H9 (cell line): ENCODE data around the gene RNF141. TPM values are rescaled to one million over a fixed set of nuclear protein-coding genes. Genes with fewer than 3 reads are reported as not detected.

ENCODE experiments used
- DNase-seq: peaks from one replicate; pipeline ENCODE4 v3.0.0-alpha.2; 2017
- H2AFZ ChIP-seq: one replicate; pipeline ENCODE4 v1.6.1; 2013; ENCODE audit warnings: mild to moderate bottlenecking, low read length, control low read depth, moderate library complexity
- H2AK5ac ChIP-seq: 2 replicates; pipeline ENCODE4 v1.6.1; 2013; ENCODE audit warnings: low read length, control low read depth, mixed read lengths; ENCODE audit not compliant: insufficient read length
- H2BK120ac ChIP-seq: one replicate; pipeline ENCODE4 v1.6.1; 2013; ENCODE audit warnings: low read depth, mild to moderate bottlenecking, low read length, control low read depth, inconsistent platforms; ENCODE audit not compliant: poor library complexity, severe bottlenecking
- H2BK12ac ChIP-seq: 2 replicates; pipeline ENCODE4 v1.6.1; 2013; ENCODE audit warnings: low read length, control low read depth, mixed read lengths, low read depth; ENCODE audit not compliant: insufficient read length
- H2BK15ac ChIP-seq: 2 replicates; pipeline ENCODE4 v1.6.1; 2013; ENCODE audit warnings: low read depth, low read length, control low read depth
- H2BK20ac ChIP-seq: one replicate; pipeline ENCODE4 v1.6.1; 2013; ENCODE audit warnings: low read depth, mild to moderate bottlenecking, low read length, control low read depth, inconsistent platforms; ENCODE audit not compliant: poor library complexity, severe bottlenecking
- H2BK5ac ChIP-seq: 2 replicates; pipeline ENCODE4 v1.6.1; 2013; ENCODE audit warnings: low read length, control low read depth, mixed read lengths; ENCODE audit not compliant: insufficient read length
- H3K14ac ChIP-seq: 2 replicates; pipeline ENCODE4 v1.6.1; 2013; ENCODE audit warnings: low read length, control low read depth; ENCODE audit not compliant: insufficient read depth
- H3K18ac ChIP-seq: 2 replicates; pipeline ENCODE4 v1.6.1; 2013; ENCODE audit warnings: low read depth, mild to moderate bottlenecking, mixed read lengths, low read length, control low read depth; ENCODE audit not compliant: insufficient read length
- H3K23ac ChIP-seq: 2 replicates; pipeline ENCODE4 v1.6.1; 2013; ENCODE audit warnings: low read length, control low read depth, mixed read lengths, low read depth; ENCODE audit not compliant: insufficient read length
- H3K23me2 ChIP-seq: 2 replicates; pipeline ENCODE4 v1.6.1; 2013; ENCODE audit warnings: low read depth, mild to moderate bottlenecking, mixed read lengths, low read length, control low read depth; ENCODE audit not compliant: insufficient read length, poor library complexity, severe bottlenecking
- H3K27ac ChIP-seq: 2 replicates; pipeline ENCODE4 v1.5.1; 2013; ENCODE audit warnings: low read length, control low read depth, mixed read lengths, low read depth; ENCODE audit not compliant: insufficient read length
- H3K27me3 ChIP-seq: 2 replicates; pipeline ENCODE4 v1.6.1; 2013; ENCODE audit warnings: low read length, control low read depth, inconsistent platforms; ENCODE audit not compliant: insufficient read depth
- H3K4ac ChIP-seq: 2 replicates; pipeline ENCODE4 v1.6.1; 2013; ENCODE audit warnings: low read depth, mild to moderate bottlenecking, control low read depth, inconsistent platforms, low read length, moderate library complexity
- H3K4me1 ChIP-seq: 2 replicates; pipeline ENCODE4 v1.6.1; 2013; ENCODE audit warnings: low read length, control low read depth, inconsistent platforms; ENCODE audit not compliant: insufficient read depth
- H3K4me2 ChIP-seq: 2 replicates; pipeline ENCODE4 v1.6.1; 2013; ENCODE audit warnings: low read length, control low read depth, mixed read lengths; ENCODE audit not compliant: insufficient read length, insufficient read depth
- H3K56ac ChIP-seq: 2 replicates; pipeline ENCODE4 v1.6.1; 2013; ENCODE audit warnings: low read depth, mild to moderate bottlenecking, mixed read lengths, low read length, control low read depth; ENCODE audit not compliant: insufficient read length
- H3K79me1 ChIP-seq: 2 replicates; pipeline ENCODE4 v1.6.1; 2013; ENCODE audit warnings: low read depth, mild to moderate bottlenecking, moderate library complexity, low read length, control low read depth, inconsistent platforms; ENCODE audit not compliant: insufficient read depth, poor library complexity, severe bottlenecking
- H3K79me2 ChIP-seq: 2 replicates; pipeline ENCODE4 v1.6.1; 2013; ENCODE audit warnings: low read length, control low read depth, inconsistent platforms; ENCODE audit not compliant: insufficient read depth
- H3K9ac ChIP-seq: 2 replicates; pipeline ENCODE4 v1.6.1; 2013; ENCODE audit warnings: low read length, control low read depth, mixed read lengths; ENCODE audit not compliant: insufficient read length; ENCODE audit errors: extremely low read depth
- H3K9me3 ChIP-seq: one replicate; pipeline ENCODE4 v1.6.1; 2013; ENCODE audit warnings: low read depth, low read length, inconsistent platforms; ENCODE audit not compliant: control insufficient read depth
- H3T11ph ChIP-seq: one replicate; pipeline ENCODE4 v1.6.1; 2013; ENCODE audit warnings: mild to moderate bottlenecking, low read length, control low read depth, inconsistent platforms
- H4K20me1 ChIP-seq: one replicate; pipeline ENCODE4 v1.6.1; 2013; ENCODE audit not compliant: control insufficient read depth, insufficient read length, insufficient read depth
- H4K5ac ChIP-seq: 2 replicates; pipeline ENCODE4 v1.6.1; 2013; ENCODE audit warnings: low read depth, mild to moderate bottlenecking, mixed read lengths, low read length, control low read depth; ENCODE audit not compliant: insufficient read length
- H4K8ac ChIP-seq: replicated peaks from 2 replicates; pipeline ENCODE4 v1.6.1; 2013; ENCODE audit warnings: low read length, control low read depth, mixed read lengths, low read depth; ENCODE audit not compliant: insufficient read length
- H4K91ac ChIP-seq: 2 replicates; pipeline ENCODE4 v1.6.1; 2013; ENCODE audit warnings: low read depth, mild to moderate bottlenecking, moderate library complexity, mixed read lengths, low read length, control low read depth; ENCODE audit not compliant: insufficient read length
- H3K27ac Mint-ChIP-seq, 3 experiments: 2 replicates in 2 of 3; 3 replicates in 1 of 3; pipeline ENCODE4 v1.8.0; 2020 to 2021; ENCODE audit warnings: mixed read lengths in 3 of 3, mild to moderate bottlenecking in 1 of 3, moderate library complexity in 1 of 3
- H3K27me3 Mint-ChIP-seq: 2 replicates; pipeline ENCODE4 v1.8.0; 2021; ENCODE audit warnings: low read depth, mild to moderate bottlenecking, moderate library complexity, mixed read lengths
- H3K36me3 Mint-ChIP-seq, 3 experiments: 2 replicates in 2 of 3; 3 replicates in 1 of 3; pipeline ENCODE4 v1.8.0; 2020 to 2021; ENCODE audit warnings: low read depth in 3 of 3, mixed read lengths in 3 of 3; ENCODE audit not compliant: insufficient read depth in 1 of 3
- H3K4me1 Mint-ChIP-seq, 2 experiments: 2 replicates each; pipeline ENCODE4 v1.8.0; 2020; ENCODE audit warnings: mixed read lengths in 2 of 2
- H3K4me3 Mint-ChIP-seq, 2 experiments: 2 replicates in 1 of 2; 3 replicates in 1 of 2; pipeline ENCODE4 v1.8.0; 2020 to 2021; ENCODE audit warnings: mild to moderate bottlenecking in 2 of 2, mixed read lengths in 2 of 2, moderate library complexity in 1 of 2
- H3K9me3 Mint-ChIP-seq, 2 experiments: 2 replicates in 1 of 2; 3 replicates in 1 of 2; pipeline ENCODE4 v1.8.0; 2020; ENCODE audit warnings: mild to moderate bottlenecking in 2 of 2, mixed read lengths in 2 of 2, moderate library complexity in 1 of 2
- WGBS: extraction: QIAGEN DNeasy Blood & Tissue Kit; methylation state at CpG from one replicate; pipeline ENCODE4 v1.1.7; 2013; ENCODE audit warnings: missing lambda C conversion rate, low lambda C conversion rate, mixed read lengths; ENCODE audit not compliant: insufficient read length; ENCODE audit errors: extremely low coverage; 5-methylcytosine and 5-hydroxymethylcytosine counted together
- total RNA-seq: library from RNA; stranded (reverse); gene quantifications from 2 replicates; pipeline ENCODE4 v1.2.1, GENCODE V29; 2021
- TF ChIP-seq, protein P1 (sequence below): fragments of 200-600 bp; sonication (generic); conservative IDR thresholded peaks from 3 replicates; pipeline ENCODE4 v1.8.0; 2021; ENCODE audit warnings: antibody characterized with exemption, mild to moderate bottlenecking

Gene RNF141
- total RNA-seq, 1 experiment from 2014 or later, result 24.7 TPM

DNA sequence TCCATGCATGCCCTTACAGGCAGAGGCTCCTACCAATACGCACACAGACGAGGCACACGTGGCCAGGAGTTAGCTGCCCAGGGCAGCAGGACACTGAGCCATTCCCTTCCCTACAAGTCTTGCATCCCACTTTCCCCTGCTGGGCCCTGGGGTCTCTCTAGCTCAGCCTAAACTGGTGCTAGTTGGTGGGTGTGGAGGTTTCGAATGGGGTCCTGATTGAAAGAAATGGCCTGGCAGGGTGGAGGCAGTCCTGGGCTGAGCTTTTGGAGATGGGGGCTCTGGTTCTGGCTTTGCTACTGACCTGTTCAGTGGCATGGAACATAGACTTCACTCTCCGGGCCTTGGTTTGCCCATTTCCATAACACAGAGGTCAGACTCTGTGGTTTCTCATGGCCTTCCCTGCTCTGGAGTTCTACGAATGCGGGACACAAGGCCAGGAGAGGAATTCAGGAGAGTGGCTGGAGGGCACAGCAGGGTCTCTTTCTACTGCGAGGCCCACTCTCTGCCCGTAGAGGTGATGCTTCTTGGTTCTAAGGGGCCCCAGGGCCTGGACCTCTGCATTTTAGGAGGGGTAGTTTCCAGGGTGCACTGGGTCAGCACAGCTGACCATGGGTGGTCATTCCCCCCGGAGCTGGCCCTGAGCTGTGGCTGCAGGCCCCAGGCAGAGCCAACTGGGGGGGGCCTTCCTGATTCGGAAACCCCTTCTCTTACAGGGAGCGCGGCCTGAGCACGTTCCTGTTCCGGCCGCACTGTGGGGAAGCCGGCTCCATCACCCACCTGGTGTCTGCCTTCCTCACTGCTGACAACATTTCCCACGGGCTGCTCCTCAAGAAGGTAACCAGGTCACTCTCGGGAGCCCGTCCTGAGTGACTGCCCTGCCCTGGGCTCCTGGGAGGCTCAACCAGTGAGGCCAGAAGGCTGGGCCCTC is 40.0 kb downstream of the RNF141 start:
- H3K56ac ChIP-seq, result no peak overlapping the region
- Mint-ChIP-seq H3K4me1 (peaks cover 8 to 24% of the 10 kb centered on the region in 2 experiments), H3K4me3 (no peak overlapping the region), H3K27me3 (no peaks in the 10 kb centered on the region), H3K36me3 (peaks cover 5 to 12% (median 6%) of the 10 kb centered on the region in 3 experiments; a peak in 6 of 7 replicates), H3K9me3 (no peaks in the 10 kb centered on the region), H3K27ac (peak overlapping the region in 2 of 3 experiments; percentile 11 to 49; a peak in 1 of 7 replicates)
- no peak overlapping the region for H2BK12ac ChIP-seq
- no peak overlapping the region for H3K4ac ChIP-seq
- H2BK120ac ChIP-seq, result no peak overlapping the region
- no peaks in the 10 kb centered on the region for H4K20me1 ChIP-seq
- H3K27me3 ChIP-seq, result no peaks in the 10 kb centered on the region
- no peak overlapping the region for H2BK15ac ChIP-seq
- no peak overlapping the region for H3K27ac ChIP-seq
- no peak for DNase-seq
- 0 out of 2 replicates have a peak, but pooled peaks cover 2% of the 10 kb centered on the region for H3K4me1 ChIP-seq
- no peak overlapping the region for H3K4me2 ChIP-seq
- H2AFZ ChIP-seq, result no peak overlapping the region
- no peak overlapping the region for H3K23ac ChIP-seq
- H3K9ac ChIP-seq, result no peak overlapping the region
- H3T11ph ChIP-seq, result no peak overlapping the region
- H3K18ac ChIP-seq, result no peak overlapping the region
- H2AK5ac ChIP-seq, result no peak overlapping the region
- H3K9me3 ChIP-seq, result no peaks in the 10 kb centered on the region
- no peak overlapping the region for H4K91ac ChIP-seq
- H4K5ac ChIP-seq, result no peak overlapping the region
- no peak overlapping the region for H3K14ac ChIP-seq
- no peak overlapping the region for H2BK5ac ChIP-seq
- no peaks in the 10 kb centered on the region for H3K79me1 ChIP-seq
- no CpG with 5 or more reads among the region's 20 CpGs for WGBS
- H3K79me2 ChIP-seq, result no peaks in the 10 kb centered on the region
- TF ChIP-seq, protein P1, sequence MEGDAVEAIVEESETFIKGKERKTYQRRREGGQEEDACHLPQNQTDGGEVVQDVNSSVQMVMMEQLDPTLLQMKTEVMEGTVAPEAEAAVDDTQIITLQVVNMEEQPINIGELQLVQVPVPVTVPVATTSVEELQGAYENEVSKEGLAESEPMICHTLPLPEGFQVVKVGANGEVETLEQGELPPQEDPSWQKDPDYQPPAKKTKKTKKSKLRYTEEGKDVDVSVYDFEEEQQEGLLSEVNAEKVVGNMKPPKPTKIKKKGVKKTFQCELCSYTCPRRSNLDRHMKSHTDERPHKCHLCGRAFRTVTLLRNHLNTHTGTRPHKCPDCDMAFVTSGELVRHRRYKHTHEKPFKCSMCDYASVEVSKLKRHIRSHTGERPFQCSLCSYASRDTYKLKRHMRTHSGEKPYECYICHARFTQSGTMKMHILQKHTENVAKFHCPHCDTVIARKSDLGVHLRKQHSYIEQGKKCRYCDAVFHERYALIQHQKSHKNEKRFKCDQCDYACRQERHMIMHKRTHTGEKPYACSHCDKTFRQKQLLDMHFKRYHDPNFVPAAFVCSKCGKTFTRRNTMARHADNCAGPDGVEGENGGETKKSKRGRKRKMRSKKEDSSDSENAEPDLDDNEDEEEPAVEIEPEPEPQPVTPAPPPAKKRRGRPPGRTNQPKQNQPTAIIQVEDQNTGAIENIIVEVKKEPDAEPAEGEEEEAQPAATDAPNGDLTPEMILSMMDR, result no peak
- no peak overlapping the region for H2BK20ac ChIP-seq
- no peaks in the 10 kb centered on the region for H3K23me2 ChIP-seq
- H4K8ac ChIP-seq, result no peak overlapping the region
